ENCODE results near the gene NANOS3.

NANOS3 gene

DNA sequence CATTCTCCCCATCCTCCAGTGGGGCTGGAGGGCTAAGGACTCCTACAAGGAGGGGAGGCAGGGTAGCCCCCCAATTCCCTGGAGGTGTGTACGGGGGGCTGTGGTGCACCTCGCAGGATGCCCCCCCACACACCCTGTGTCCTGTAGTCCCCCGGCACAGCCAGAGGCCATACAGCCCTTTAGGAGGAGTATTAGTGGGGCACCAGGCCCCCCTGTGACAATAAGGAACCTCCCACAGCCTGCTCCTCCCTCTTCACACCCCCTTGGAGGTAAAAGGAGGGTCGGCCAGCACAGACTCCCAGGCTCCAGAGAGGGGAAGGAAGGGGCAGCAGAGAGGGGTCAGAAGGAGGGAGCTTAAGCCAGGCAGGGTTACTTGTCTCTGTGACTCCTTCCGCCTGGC, at the start of gene NANOS3:
TSS of gene NANOS3 (plus strand) at position 301 of the 400 bp plus-strand sequence. CDS start 115 bp downstream, outside the sequence.
- DNase-seq (ENCODE audit: low spot score): no peak

- DNase-seq (ENCODE audit: low spot score): no peak
Measured at GRCh38 chr19:13827656-13828055, 49.3 kb upstream of the NANOS3 start.

GRCh38 chr19:13830114-13830740, 46.7 kb upstream of the NANOS3 start:
- DNase-seq (ENCODE audit: low spot score): no peak

- DNase-seq (ENCODE audit: low spot score): no peak
Measured at GRCh38 chr19:13830741-13831536, 46.0 kb upstream of the NANOS3 start.

DNA sequence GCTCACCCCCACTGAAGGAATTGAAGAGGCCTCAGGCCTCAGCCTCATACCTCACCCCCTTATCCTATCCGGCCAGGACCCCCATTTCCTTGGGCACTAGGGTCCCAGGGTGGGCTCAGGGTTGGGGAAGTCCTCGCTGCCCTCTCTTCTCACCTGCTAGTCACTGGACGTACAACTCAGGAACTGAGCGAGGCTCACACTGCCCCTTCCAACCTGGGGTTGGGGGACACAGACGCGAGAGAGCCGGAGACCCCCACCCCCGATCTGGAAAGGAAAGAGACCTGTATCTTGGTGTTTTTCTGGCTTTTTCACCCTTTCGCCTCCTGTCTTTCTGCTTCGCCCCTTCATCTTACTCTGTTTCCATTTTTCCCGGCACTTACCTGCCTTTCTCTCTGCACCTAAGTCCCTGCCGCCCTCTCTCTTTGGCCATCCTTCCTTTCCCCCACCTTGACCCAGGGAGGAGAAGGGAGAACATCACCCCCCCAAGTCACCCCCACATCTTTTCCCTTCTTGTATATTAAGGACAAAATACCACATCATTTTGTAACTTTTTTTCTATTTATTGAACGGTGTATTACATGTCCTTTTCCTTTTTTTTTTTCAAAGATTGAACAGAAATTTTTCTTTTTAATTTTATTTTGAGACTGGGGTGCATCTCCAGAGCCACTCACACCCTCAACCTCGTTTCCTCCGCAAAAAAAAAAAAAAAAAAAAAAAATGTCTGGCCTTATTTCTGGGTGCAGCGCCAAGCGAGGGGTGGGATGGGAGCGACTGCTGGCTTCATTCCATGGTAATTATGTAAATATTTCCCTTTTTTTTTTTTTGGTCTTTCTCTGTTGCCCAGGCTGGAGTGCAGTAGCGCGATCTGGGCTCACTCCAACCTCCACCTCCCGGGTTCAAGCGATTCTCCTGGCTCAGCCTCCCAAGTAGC, 45.1 kb upstream of the NANOS3 start:
- DNase-seq (ENCODE audit: low spot score): no peak

GRCh38 chr19:13833330-13834243, 43.3 kb upstream of the NANOS3 start:
- peak; percentile 99 for DNase-seq (ENCODE audit: low spot score)

- no peak for DNase-seq (ENCODE audit: low spot score)
Measured at GRCh38 chr19:13834244-13835069, 42.5 kb upstream of the NANOS3 start.

DNA sequence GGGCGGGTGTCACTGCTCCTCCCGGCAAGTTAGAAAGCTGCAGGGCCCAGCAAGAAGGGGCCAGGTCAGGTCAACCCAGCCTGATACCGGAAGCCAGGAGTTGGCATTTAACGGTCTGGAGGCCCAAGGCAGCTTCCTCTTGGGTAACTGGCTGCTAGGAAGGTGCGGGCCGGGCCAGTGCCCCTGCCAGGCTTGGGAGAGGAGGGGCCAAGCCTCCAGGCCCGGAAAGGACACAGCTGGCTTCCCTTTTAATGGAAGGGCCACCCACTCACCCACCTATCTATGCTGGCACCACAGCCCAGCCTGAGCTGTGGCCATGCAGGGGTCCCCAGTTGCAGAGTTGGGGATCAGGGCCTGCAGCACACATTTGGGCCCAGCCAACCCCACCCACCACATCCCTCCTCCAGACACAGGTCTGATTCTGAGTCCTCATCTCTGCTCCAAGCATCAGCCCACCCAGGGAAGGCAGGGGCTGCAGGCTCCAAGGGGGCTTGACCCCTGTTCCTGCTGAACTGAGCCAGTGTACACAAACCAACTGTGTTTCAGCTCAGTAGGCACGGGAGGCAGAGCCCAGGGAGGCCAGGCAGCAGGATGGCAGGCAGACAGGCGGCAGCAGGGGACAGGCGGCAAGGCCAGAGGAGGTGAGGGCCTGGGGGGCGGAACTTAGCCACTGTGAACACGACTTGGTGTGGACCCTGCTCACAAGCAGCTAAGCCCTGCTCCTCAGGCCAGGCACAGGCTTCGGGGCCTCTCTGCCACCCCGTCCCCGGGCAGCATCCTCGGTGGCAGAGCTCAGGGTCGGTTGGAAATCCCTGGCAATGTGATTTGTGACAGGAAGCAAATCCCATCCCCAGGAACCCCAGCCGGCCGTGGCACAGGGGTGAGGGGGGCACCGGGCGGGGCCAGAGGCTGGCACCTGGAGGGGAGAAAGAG, 40.9 kb upstream of the NANOS3 start:
- no peak for DNase-seq (ENCODE audit: low spot score)

- DNase-seq (ENCODE audit: low spot score): no peak
Measured at GRCh38 chr19:13838435-13839129, 38.4 kb upstream of the NANOS3 start.

DNA sequence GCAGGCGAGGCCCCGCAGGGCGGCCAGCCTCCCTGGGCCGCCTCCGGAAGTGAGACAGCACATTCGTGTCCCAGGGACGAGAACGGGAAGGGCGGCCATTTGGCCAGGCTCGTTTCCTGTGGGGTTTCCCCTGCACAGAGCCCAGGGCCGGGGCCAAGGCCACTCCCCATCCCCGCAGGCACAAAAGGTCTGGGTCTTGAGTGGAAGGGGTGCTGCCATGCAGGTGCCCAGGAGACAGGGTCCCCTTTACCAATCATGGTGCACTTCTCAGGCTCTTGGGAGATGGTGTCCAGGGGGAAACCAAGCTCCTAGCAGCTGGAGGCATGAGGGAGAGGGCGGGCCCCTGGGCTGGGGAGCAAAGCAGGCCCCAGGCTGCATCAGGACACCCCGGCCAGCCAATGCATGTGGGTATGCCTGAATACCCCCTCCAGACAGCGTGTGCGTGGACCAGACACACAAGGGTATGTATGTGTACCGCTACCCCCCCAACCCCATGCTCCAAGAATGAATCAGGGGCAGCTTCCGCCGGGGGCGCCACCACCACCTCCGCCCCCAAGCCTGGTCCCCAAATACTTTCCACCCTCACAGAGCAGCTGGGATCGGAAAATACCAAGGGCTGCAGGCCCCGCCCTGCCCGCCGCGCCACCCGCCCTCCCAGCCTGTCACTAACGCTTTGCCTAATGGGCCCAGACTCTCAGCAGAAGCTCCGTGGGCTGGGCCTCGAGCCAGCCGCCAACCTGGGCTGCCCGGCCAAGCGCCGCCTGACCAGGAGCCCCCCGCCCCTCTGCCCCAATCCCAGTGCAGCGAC, 37.6 kb upstream of the NANOS3 start:
- peak; percentile 89 for DNase-seq (ENCODE audit: low spot score)

DNA sequence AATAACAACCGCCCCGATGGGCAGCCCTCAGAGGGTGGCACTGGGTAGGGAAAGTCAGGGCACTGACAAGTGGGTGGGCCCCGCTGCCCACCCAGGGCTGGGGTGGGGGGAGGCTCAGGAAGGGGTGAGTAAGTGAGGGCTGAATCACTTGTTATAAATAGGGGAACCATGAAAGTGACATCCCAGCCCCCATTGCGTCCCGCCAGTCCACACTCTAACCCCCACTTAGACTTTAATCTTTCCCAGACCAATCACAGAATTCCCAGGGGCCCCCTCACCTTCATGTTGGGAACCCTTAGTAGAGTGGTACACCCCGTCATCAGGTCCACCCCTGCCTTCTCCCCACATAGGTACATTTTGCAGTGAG, 37.0 kb upstream of the NANOS3 start:
- no peak for DNase-seq (ENCODE audit: low spot score)

GRCh38 chr19:13840305-13841085, 36.4 kb upstream of the NANOS3 start:
- DNase-seq (ENCODE audit: low spot score): no peak

GRCh38 chr19:13841086-13841961, 35.6 kb upstream of the NANOS3 start:
- no peak for DNase-seq (ENCODE audit: low spot score)

DNA sequence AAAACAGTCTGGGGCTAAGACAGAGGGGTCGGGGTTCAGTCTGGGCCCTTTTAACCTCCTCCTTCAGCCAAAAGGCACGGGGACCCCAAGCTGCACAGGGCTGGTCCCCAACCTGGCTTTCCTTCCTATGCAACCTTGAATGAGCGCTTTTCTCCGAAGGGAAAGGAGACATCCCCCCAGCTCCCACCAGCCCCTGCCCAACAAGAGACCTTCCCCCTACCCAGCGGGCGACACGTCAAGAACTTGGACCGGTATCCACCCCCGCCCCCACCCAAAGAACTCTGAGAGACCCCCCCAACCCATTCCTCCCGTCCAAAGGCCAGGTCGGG, 35.0 kb upstream of the NANOS3 start:
- DNase-seq (ENCODE audit: low spot score): no peak

DNA sequence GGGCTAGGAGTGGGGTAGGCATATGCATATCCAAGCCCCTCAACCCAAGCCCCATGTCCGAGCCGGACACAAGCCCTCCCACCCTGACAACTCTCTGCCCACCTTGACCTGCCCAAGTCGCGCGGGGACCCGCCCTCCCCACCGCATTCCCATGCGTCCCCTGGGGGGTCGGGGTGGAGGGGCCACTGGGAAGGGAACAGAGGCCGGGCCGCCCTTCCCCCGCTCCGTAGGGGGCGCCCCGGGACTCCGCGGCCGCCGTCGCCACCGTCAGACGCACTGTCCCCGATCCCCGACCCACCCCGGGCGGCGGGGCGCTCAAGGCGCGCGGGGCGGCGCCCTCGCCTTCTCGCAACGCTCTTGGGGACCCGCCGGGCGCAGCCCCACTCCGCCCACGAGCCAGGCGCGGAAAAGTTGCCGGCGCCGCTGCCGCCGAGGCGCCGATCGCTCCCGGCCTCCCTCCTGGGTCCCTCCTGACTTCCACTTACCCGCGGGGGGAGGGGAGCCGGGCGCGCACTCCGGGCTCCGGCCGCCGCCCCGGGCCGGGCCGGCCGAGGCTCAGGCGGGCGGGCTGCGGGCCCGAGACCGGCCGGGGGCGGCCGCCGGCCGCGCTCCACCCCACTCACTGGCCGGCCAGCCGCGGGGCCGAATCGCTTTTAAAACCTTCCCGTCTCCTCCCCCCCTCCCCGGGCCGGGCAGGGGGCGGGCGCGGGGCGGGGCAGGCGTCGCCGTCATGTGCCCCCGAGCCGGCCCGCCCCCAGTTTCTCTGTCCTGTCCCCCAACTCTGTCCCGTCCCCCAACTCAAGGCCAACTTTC, 34.4 kb upstream of the NANOS3 start:
- peak; percentile 60 for DNase-seq (ENCODE audit: low spot score)
